SK-N-SH treated with all-trans-retinoic acid at 6 μM for 48 hours (cell line): Measurements from ENCODE around the gene ABL2.
"Not testable (repeated sequence)": the region's sequence is repeated elsewhere in the genome, so short reads cannot be mapped to it uniquely, and the experiment has no call there.

Source experiments
- ATAC-seq: fragments of 200-7000 bp; cut with Tn5 transposase; 3 replicates; pipeline ENCODE4 v1.9.1; 2020; ENCODE audit warnings: mild to moderate bottlenecking, moderate library complexity
- ARNTL ChIP-seq: fragments of 450-650 bp; formaldehyde crosslinking; IDR thresholded peaks from 2 replicates; pipeline ENCODE4 v1.5.0; 2020; ENCODE audit warnings: low read depth, mild to moderate bottlenecking, moderate library complexity, borderline replicate concordance
- BACH2 ChIP-seq: fragments of 250-450 bp; sonication (Bioruptor Pico); IDR thresholded peaks from 2 replicates; pipeline ENCODE4 v1.9.0; 2021; ENCODE audit warnings: mild to moderate bottlenecking, borderline replicate concordance
- CREB5 ChIP-seq: fragments of 250-450 bp; sonication (Bioruptor Pico); IDR thresholded peaks from 2 replicates; pipeline ENCODE4 v1.5.1; 2020; ENCODE audit warnings: low read depth, mild to moderate bottlenecking, moderate library complexity
- CSDC2 ChIP-seq: fragments of 250-450 bp; sonication (Bioruptor Pico); IDR thresholded peaks from 2 replicates; pipeline ENCODE4 v1.5.0; 2020; ENCODE audit warnings: mild to moderate bottlenecking, moderate library complexity
- CSRNP3 ChIP-seq: fragments of 250-450 bp; sonication (Bioruptor Pico); IDR thresholded peaks from 2 replicates; pipeline ENCODE4 v1.5.1; 2021; ENCODE audit warnings: mild to moderate bottlenecking, moderate library complexity
- ESRRG ChIP-seq: fragments of 250-450 bp; sonication (Bioruptor Pico); IDR thresholded peaks from 2 replicates; pipeline ENCODE4 v1.6.1; 2021; ENCODE audit warnings: mild to moderate bottlenecking
- GLIS3 ChIP-seq: fragments of 250-450 bp; sonication (Bioruptor Pico); IDR thresholded peaks from 2 replicates; pipeline ENCODE4 v1.5.0; 2020; ENCODE audit warnings: mild to moderate bottlenecking, moderate library complexity
- ISL1 ChIP-seq: fragments of 250-450 bp; sonication (Bioruptor Pico); IDR thresholded peaks from 2 replicates; pipeline ENCODE4 v2.1.2; 2022; ENCODE audit warnings: mild to moderate bottlenecking, moderate library complexity
- OSR1 ChIP-seq: fragments of 250-450 bp; sonication (Bioruptor Pico); IDR thresholded peaks from 2 replicates; pipeline ENCODE4 v1.8.0; 2022; ENCODE audit warnings: moderate library complexity, mild to moderate bottlenecking, inconsistent platforms
- PATZ1 ChIP-seq: fragments of 250-450 bp; sonication (Bioruptor Pico); IDR thresholded peaks from 2 replicates; pipeline ENCODE4 v1.8.0; 2020; ENCODE audit warnings: mild to moderate bottlenecking, moderate library complexity, borderline replicate concordance
- PPARA ChIP-seq: fragments of 250-450 bp; sonication (Bioruptor Pico); IDR thresholded peaks from 2 replicates; pipeline ENCODE4 v1.5.0; 2020; ENCODE audit warnings: mild to moderate bottlenecking, borderline replicate concordance
- RARB ChIP-seq: fragments of 250-450 bp; sonication (Bioruptor Pico); IDR thresholded peaks from 2 replicates; pipeline ENCODE4 v1.8.0; 2021; ENCODE audit warnings: mild to moderate bottlenecking, moderate library complexity
- SNAI2 ChIP-seq: fragments of 250-450 bp; sonication (Bioruptor Pico); IDR thresholded peaks from 2 replicates; pipeline ENCODE4 v1.5.0; 2020; ENCODE audit warnings: mild to moderate bottlenecking, moderate library complexity
- TCF4 ChIP-seq: fragments of 250-450 bp; sonication (Bioruptor Pico); IDR thresholded peaks from 2 replicates; pipeline ENCODE4 v1.8.0; 2021; ENCODE audit warnings: mild to moderate bottlenecking, moderate library complexity, borderline replicate concordance
- TOX ChIP-seq: fragments of 250-450 bp; sonication (Bioruptor Pico); IDR thresholded peaks from 2 replicates; pipeline ENCODE4 v1.8.0; 2021; ENCODE audit warnings: mild to moderate bottlenecking, moderate library complexity, borderline replicate concordance
- TSHZ2 ChIP-seq: fragments of 250-450 bp; sonication (Bioruptor Pico); IDR thresholded peaks from 2 replicates; pipeline ENCODE4 v1.5.0; 2020; ENCODE audit warnings: mild to moderate bottlenecking, moderate library complexity
- ZC3H10 ChIP-seq: fragments of 250-450 bp; sonication (Bioruptor Pico); IDR thresholded peaks from 2 replicates; pipeline ENCODE4 v1.5.1; 2021; ENCODE audit warnings: mild to moderate bottlenecking, moderate library complexity
- ZFP3 ChIP-seq: fragments of 250-450 bp; sonication (Bioruptor Pico); IDR thresholded peaks from 2 replicates; pipeline ENCODE4 v1.5.0; 2020; ENCODE audit warnings: mild to moderate bottlenecking, moderate library complexity
- ZFP30 ChIP-seq: fragments of 450-650 bp; formaldehyde crosslinking; IDR thresholded peaks from 2 replicates; pipeline ENCODE4 v1.5.0; 2022; ENCODE audit warnings: mild to moderate bottlenecking, moderate library complexity
- ZNF565 ChIP-seq: fragments of 450-650 bp; formaldehyde crosslinking; conservative IDR thresholded peaks from 2 replicates; pipeline ENCODE4 v1.5.0; 2020; ENCODE audit warnings: low read depth, mild to moderate bottlenecking, moderate library complexity
- ZNF70 ChIP-seq: fragments of 450-650 bp; formaldehyde crosslinking; IDR thresholded peaks from 2 replicates; pipeline ENCODE4 v1.5.0; 2020; ENCODE audit warnings: mild to moderate bottlenecking, moderate library complexity
- ZNF8 ChIP-seq: fragments of 450-650 bp; formaldehyde crosslinking; IDR thresholded peaks from 2 replicates; pipeline ENCODE4 v1.5.0; 2020; ENCODE audit warnings: mild to moderate bottlenecking, moderate library complexity

Gene ABL2

GRCh38 chr1:179202161-179202560, 27.3 kb downstream of the ABL2 start:
- TF ChIP-seq TOX (CRISPR knock-in tag) (no peak), TCF4 (no peak), RARB (CRISPR knock-in tag) (no peak), OSR1 (CRISPR knock-in tag) (no peak), BACH2 (CRISPR knock-in tag) (no peak), PPARA (CRISPR knock-in tag) (no peak), CREB5 (CRISPR knock-in tag) (no peak), ZNF70 (CRISPR knock-in tag) (no peak), TSHZ2 (CRISPR knock-in tag) (no peak), CSDC2 (no peak)
- TF ChIP-seq, all 23 proteins: peak for 0
- no peak for ATAC-seq

- ATAC-seq, result no peak
- no peak for TF ChIP-seq TOX (CRISPR knock-in tag)
- TF ChIP-seq CSRNP3 (CRISPR knock-in tag), result no peak
- no peak for TF ChIP-seq ZFP30
- no peak for TF ChIP-seq ARNTL (CRISPR knock-in tag)
- no peak for TF ChIP-seq ZNF70 (CRISPR knock-in tag)
- TF ChIP-seq PPARA (CRISPR knock-in tag), result no peak
- TF ChIP-seq ZC3H10 (CRISPR knock-in tag), result no peak
- no peak for TF ChIP-seq BACH2 (CRISPR knock-in tag)
- no peak for TF ChIP-seq TCF4
- no peak for TF ChIP-seq ZNF8 (CRISPR knock-in tag)
- TF ChIP-seq OSR1 (CRISPR knock-in tag), result no peak
- TF ChIP-seq ZFP3 (CRISPR knock-in tag), result no peak
- no peak for TF ChIP-seq ZNF565
- no peak for TF ChIP-seq SNAI2 (CRISPR knock-in tag)
- TF ChIP-seq, all 23 proteins: peak for 0
Measured at GRCh38 chr1:179200586-179200985, 28.9 kb downstream of the ABL2 start.

- ATAC-seq, result no peak
- TF ChIP-seq ESRRG (CRISPR knock-in tag) (no peak), PPARA (CRISPR knock-in tag) (no peak), CSRNP3 (CRISPR knock-in tag) (no peak), TCF4 (no peak), ZFP3 (CRISPR knock-in tag) (no peak)
- TF ChIP-seq, all 23 proteins: peak for 0
Measured at GRCh38 chr1:179197690-179198297, 31.7 kb downstream of the ABL2 start.

- not testable (repeated sequence) for ATAC-seq
Measured at GRCh38 chr1:179195857-179196256, 33.6 kb downstream of the ABL2 start.

GRCh38 chr1:179195376-179195775, 34.1 kb downstream of the ABL2 start:
- TF ChIP-seq ZFP3 (CRISPR knock-in tag), result no peak
- TF ChIP-seq OSR1 (CRISPR knock-in tag), result no peak
- no peak for TF ChIP-seq RARB (CRISPR knock-in tag)
- no peak for TF ChIP-seq ZFP30
- TF ChIP-seq ISL1 (CRISPR knock-in tag), result no peak
- no peak for TF ChIP-seq ZNF8 (CRISPR knock-in tag)
- no peak for TF ChIP-seq BACH2 (CRISPR knock-in tag)
- no peak for TF ChIP-seq GLIS3 (CRISPR knock-in tag)
- TF ChIP-seq ESRRG (CRISPR knock-in tag), result no peak
- TF ChIP-seq CREB5 (CRISPR knock-in tag), result no peak
- TF ChIP-seq PATZ1 (CRISPR knock-in tag), result no peak
- no peak for ATAC-seq
